NOMO-1 treated with DMSO at 0.1 percent for 48 hours (cell line): ENCODE measurements around the gene LEF1.

ENCODE experiments used
- DNase-seq: peaks from one replicate; lab custom pipeline; 2025; ENCODE audit not compliant: unreplicated experiment; lab: John Stamatoyannopoulos, UW

LEF1 gene

DNA sequence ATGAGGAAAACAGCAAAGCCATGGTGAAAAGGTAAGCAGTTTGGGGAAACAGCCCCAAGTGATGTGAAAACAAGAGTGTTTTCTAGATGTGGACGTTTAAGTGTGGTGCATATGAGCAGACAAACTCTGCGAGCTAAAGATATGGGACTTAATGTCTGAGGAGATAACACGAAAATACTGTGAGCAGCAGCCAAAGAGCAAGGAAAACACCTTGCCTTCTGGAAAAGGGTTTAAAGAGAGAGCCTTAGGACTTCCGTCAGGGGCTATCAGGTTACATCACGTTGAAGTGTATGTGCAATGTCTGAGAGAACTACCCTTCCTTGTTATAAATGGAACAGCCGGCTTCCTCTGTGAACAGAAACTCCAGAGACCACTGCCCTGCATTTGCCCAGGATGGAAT, 54.2 kb downstream of the LEF1 start:
- DNase-seq = no peak

DNA sequence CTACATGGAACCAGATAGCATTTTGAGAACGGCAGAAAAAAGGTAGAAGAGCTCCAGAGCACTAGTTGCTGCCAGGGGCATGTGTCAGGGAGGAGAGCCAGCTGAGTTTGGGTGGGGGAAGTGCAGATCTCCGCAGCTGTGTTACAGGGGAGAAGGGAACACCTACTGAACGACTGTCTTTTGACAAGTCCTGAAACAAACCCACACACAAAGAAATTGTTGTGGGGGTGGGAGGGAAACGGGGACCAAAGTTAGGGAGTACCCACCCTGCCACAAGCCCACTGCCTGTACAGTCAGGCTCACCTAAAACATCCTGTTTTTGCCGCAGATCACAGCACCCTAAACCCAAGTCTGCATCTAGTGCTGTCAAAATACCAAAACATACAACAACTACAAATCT, 55.5 kb downstream of the LEF1 start:
- no peak for DNase-seq

DNA sequence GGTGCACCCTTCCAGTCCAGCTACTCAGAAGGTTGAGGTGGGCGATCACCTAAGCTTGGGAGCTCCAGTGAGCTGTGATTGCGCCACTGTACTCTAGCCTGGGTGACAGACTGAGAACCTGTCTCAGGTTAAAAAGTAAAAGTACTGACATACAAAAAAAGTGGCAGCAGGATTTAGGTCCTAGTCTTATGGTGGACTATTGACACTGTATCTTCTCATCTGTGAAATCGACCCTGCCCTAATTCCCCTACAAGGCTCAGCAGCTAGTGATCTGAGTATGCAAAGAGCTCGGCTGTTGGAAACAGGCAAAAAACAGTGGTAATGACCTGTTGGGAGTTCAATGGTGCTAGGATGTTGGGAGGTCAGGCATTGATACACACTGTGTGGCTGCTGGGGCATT, 57.0 kb downstream of the LEF1 start:
- no peak for DNase-seq

DNA sequence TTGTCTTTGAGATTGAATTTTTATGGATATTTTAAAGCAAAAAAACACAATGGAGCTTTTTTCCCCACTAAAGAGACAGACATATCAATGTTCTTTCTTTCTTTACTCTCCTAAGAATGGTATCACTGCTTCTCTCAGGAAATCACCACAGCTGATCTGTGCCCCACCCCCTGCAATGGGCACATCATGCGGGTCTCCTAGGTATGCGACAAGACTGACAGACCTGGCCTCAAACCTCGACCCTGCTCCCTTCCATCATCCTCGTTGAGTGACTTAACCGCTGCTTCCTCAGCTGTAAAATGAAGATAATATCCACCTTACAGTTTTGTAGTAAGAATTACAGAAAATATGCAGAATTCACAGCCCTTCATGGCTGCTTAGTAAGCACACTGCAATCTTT, 58.3 kb downstream of the LEF1 start:
- no peak for DNase-seq

DNA sequence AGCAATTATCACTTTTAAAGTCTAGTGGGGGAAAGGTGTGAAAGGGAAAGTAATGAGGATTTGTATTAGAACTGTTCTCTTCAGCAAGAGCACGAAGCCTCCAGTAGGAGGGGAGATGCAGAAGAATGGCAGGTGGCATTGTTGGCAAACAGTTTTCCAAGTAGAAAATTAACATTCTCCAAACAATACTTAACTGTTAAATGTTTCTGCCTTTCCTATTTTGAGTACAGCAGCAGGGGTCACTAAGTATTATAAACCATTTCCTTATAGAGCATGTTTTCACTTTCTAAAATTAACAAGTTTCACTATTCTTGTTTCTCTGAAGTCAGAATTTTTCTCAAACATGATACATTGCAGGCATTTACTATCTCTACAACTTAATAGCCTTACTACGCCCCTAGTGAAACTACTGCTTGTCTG, 58.7 kb downstream of the LEF1 start:
- no peak for DNase-seq

DNA sequence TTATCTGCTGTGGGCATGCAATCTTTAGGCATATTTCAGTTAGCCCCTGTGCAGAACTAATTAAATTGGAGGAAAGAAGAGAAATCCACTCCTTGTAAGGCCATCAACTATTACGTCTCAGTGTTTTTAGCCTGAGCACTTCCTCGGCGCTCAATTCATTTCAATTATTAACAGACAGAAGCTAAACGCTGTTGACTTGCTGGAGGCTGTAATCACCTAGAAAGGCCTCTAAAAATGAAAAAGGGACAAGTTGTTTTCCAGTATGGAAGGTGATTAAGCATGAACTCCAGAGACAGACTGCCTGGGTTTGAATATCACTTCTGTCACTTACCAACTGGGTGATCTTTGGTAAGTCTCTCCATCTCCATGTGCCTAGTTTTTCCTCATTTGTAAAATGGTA, 59.6 kb downstream of the LEF1 start:
- no peak for DNase-seq

DNA sequence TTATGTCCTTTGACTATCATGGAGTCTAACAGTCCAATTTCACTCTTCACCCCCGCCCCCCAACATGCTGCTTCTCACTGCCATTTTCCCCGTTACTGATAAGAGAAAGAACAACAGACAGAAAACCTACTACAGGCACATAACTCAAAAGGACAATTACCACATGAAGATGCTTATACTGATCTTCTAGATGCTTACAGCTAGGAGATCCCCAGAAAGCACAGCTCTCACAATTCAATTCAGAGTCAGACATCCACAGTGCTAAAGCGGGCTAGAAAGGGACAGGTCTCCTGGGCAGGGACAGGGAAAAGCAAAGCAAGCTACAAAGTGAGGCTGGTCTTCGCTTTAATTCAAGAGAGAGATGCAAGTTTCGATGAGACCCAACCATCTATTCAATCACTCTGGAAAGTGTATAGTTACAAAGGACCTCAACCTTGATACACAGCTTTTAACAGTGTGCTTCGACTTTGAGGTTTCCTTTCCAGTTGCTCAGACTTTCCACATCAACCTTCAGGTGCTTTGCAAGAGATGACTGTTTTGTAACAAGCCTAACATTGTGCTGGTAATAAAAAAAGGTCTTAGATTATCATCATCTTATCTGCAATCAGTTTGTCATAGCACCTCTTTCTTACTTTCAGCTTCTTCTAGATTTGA, 60.9 kb downstream of the LEF1 start:
- DNase-seq = no peak

DNA sequence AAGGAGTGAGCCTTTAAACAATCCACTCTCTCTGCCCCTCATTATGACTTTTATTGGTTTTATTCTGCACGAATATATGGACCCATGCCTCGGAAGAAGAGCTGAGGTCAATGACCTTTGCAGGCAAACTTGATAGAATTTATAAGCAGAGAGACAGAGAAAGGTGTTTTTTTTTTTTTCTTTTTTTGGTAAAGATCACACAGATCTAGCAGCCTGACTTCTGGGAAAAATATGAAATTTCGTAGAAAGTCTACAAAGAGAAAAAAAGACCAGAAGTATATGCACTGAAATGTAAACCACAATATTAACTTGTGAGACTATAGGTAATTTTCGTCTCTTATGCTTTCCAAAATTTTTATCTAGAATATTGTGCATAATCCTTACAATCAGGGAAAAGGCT, 61.6 kb downstream of the LEF1 start:
- DNase-seq = no peak

DNA sequence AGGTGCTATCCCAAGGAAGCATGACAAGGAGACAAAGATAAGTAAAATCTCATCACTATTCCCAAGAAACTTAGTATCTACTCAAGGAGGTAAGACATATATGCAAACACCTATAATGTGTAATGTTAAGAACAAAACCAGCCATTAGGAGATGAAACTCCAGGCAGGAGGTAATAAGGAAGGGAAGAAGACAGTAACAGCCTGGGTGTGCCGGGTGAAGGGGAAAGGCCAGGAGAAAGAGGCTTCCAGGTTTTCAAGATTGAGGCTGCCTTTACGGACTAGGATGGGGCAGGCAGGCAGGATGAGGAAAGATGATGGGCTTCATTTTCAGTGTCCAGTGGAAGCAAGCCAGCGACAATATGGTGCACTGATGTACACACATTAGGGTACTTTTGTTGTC, 62.5 kb downstream of the LEF1 start:
- no peak for DNase-seq

DNA sequence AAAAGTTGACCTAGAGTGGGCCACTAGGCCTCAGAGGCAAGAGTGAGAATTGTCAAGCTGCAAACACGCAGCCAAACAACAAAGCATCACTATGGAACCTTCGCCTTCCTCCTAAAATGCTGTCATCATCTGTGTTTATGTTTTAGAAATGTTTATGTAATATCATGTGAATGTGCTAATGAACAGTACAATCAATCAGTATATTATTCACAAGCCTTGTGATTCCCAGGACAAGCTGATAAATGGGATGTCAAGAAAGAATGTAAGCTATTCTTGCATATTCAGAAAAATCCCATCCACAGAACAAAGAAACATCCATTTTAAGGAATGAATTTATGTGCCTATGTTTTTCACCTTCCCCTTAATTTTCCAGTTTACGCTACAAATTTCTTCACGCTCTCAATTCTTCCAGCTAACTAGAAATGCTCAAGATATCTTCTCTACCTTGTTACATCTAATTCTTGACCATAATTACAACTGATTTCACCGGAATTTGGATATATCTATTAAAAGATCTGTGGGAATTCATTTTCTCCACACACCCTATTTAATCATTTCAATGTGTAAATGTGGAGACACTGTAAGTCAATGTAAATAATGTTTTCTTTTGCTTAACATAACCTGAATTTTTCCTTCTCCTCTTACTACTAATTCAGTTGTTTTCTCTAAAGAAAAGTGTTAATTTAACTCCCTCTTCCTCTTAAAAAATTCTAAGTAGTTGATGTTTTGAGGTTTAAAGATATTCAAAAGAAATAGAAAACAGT, 65.5 kb downstream of the LEF1 start:
- DNase-seq = no peak

DNA sequence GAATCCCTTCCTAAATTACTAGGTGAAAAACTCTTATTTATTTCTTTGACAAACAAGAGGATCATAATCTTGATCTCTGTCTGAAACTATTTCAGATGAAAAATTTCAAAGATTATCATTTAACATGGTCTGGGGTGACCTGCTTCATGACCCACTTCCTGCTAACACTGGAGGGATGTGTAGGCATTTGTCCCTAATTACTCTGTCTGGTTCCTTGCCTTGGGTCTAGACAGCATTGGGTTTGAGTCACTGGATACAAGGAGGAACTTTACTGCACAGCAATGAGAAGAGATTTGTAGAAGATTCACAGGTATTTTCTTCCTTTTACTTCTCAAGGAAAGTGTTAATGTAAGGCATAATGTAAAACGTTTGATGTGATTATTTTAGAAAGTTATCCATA, 67.9 kb downstream of the LEF1 start:
- no peak for DNase-seq

DNA sequence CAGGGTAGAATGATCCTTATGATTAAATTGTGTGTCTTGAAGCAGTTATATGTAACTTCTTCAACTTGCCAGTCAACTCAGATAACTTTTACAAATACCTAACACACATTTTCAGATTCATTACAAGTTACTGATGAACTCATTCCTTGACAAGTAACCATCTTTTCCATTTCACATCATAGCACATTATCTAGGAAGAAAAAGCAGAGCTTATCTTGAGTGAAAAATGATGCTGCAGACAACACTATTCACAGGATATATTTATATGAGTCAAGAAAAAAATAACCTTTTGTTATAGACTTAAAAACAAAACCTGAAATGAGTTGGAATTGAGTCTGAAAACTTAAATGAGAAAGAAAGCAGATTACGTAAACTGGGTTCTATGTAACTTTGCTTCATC, 68.9 kb downstream of the LEF1 start:
- no peak for DNase-seq

DNA sequence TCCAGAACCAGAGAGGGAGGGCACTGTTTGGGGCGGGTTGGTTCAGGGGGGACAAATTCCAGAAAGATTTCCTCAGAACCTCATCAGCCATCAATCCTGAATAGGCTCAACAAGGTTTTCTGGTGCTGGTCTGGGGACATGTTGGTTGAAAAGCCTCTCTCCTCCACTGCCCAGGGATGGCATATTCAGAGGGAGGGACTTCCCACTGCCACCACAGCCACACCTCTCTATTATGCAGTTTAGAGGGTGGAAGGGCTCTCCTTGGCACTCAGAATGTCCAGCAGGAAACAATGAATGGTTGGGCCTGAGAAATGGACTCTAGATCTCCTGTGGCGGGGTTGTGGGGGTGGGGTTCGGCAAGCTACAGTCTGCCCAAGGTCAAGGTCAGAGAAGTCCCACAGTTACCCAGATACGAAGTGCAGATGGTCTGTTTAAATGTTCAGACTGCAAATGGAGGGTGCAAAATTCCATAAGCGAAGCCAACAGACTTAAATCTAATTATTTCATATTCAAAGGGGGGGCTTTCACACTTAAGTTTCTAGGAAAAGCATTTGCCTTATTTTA, 70.7 kb downstream of the LEF1 start:
- no peak for DNase-seq

DNA sequence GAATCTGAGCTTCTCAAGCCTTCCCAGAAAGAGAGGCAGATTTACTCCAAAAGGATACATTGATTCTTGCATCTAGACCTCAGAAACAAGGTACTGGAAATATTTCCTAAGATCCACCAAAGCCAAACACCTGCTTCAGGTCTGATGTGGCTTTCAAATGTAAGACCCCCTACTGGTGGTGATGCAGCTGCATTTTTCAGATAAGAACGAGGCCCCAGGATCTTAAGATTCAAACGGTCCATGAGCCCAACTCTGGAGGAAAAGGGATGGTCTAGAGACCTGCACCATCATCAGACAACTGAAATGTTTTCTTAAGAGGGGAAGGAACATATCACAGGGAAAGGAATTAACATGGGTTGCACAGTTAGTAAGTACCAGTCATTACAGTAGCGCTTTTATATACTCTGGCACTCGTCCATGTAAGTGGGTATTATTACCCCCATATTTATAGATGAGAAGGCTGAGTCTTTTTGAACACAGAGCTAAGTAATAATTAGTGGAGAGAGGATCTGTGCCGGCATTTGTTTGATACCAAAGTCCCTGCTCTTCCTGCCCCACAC, 73.7 kb downstream of the LEF1 start:
- no peak for DNase-seq

DNA sequence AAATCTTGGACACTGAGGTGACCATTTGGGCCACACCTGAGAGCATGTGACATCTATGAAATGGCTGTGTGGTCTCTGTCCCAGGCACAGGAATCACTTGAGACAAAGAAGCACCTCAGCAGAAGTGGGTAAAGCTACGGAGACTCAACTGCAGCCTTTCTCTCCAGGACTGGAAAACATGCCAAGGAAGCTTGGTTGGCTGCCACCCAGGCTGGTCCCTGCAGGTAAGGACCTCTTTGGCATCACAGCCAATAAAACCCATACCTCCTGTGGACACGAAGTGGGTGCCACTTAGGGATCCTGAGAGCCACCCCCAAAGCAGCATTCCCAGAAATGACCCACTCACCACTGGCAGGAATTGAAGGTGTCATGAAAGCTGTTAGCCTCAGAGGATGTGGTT, 74.6 kb downstream of the LEF1 start:
- no peak for DNase-seq

DNA sequence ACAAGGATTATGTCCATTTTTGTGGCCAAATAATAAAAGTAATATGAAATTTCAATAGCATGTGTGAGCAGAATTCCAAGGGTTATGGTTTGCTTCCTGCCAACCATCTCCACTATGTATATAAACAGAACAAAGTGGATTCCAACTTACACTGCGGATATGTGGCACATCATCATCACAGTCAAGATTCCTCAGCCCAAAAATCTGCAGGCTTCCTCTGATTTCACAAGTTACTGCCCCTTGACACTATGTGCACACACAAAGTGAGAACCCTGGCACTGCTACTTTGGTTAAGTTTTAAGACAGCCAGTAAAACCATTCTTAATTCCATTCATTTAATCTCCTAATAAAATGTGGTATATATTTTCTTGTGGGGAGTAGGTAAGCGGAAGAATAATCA, 76.4 kb downstream of the LEF1 start:
- DNase-seq = no peak

DNA sequence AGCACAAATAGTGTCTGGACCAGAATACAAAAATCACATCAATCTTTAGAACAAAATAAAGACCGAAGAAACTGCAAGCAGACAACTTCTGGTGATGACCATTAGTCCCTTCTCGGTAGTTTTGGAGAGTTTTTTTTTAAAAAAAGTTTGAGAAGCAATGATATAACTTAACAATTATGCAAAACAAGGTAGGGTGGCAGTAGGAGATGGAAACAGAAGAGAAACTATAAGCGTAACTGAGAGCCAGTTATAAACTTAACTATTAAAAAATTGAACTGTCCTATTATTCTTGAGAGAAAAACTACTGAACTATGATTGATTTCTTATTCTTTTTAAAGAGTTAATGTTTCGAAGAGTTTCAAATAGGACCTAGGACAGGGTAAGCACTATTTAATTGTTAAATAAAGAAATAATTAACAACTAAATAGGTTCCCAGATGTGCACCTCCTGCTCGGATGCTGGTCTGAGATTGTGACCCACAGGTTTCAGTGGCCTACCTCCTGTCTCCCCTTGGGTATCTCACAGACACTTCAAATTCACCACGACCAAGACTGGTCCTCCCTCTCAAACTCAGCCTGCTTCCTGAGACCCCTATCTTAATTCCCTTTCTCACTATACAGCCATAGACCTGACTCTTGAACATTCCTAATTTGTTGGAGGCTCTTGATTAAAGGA, 81.3 kb downstream of the LEF1 start:
- DNase-seq = no peak

DNA sequence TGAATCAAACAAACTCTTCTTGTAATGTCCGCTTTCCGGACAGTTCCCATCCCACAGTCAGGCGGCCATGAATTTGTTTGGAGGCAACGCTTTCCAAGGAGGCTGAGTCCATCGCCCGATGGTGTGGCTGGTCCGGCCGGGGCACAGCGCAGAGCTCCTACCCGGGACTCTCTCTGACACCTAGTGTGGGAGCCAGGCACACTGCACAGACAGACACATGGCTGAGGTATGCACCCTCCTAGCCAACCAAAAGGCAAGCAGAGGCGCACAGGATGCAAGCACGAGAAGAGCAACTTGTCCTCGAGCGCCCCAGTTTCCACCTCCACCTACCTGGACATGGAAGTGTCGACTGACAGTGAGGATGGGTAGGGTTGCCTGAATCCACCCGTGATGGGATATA, 87.5 kb downstream of the LEF1 start:
- no peak for DNase-seq

DNA sequence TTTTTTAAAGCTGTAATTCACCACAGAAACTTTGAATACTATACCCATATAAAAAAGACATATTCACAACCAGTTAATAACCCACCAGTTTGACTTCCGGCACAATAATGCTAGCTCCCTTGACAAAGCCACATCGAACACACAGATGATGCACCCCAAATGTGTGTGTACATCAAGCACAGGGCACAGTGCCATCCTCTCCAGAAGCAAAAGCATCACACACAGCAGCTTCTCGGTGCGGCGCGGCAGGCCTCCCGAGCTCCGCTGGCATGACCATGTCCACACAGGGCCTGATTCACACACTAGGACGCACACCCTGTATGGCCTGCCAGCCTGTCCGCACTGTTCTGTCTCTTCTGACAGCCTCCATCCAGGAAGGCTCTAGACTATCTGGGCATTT, 88.0 kb downstream of the LEF1 start:
- no peak for DNase-seq

DNA sequence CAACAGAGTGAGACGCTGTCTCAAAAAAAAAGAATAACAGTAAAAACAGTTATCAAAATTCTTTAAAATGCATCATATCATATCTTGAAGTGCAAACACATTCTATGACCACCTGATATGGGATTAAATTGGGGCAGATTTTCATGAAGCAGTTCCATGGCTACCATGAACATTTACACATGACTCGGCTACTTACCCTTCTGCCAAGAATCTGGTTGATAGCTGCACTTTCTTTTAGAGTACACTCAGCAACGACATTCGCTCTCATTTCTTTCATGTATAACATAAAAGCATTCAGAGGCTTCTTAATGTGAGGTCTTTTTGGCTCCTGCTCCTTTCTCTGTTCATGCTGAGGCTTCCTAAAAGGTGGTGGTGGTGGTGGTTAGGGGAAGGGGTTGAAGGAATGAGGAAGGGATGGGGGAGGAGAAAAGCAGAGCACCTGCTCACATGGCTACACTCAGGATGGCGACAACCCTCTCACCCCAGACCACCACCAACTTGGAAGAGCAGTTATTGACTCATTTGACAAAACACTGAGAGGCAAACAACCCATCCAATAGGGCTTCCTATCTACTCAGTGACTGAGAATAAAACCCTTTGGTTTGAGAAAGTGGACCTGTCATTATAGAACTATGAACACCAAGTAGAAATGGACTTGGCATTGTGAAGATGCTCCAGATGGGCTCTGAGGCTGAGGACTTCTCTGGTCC, 90.6 kb downstream of the LEF1 start:
- DNase-seq = no peak

DNA sequence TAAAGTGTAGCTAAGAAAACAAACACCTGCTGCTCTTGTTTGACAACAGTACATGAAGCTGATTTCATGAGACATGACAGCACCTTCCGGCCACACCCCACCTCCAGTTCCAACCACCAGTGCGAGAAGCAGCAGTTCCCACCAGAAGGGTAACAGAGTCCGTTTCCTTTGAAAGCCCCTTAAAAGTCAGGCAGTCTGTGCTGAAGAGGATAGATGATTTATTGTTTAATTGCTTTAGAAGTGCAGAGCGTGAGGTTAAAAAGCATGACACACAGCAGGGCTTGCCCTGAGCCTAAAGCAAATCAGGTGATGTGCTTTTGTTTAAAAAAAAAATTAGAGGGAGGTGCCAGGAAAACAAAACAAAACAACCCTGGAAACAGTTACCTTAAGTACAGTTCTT, 96.4 kb downstream of the LEF1 start:
- no peak for DNase-seq
